ENCODE results near the gene PLPPR5.

Gene PLPPR5

DNA sequence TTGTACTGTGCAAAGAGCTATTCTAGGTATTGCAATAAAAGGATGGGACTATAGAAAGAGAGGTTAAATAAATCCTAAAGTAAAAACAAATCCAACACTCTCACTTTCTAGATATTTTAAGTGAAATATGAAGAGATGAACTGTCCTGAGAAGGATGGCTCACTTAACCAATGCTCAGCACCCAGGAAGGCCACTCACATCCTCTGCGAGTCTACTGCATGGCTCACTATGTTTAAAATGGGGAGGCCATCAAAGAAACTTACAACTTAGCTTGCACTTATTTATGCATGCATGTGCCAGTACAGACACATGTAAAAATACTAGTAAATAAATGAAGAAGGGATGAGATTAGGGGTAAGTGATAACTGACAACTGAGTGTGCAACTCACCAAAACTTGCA lies 37.5 kb downstream of the PLPPR5 start:
- DNase-seq, result no peak

DNA sequence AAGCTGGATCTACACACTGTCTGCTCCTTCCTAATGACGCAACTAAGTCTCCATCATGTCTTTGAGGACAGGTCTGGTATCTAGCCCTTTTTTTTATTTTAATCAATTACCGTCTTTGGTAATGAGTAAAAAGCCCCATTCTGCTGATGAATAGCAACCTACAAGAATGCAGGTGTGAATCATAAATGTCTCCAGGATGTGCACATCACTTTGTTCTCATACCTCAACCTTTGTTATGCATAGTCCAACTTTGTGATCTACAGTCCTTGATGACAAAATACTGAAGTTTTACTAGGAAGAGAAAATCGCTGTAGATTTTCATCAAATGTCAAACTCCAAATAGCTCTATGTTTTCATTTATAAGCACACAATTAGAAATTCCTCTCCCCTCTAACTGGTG lies 39.3 kb downstream of the PLPPR5 start:
- no peak for DNase-seq

DNA sequence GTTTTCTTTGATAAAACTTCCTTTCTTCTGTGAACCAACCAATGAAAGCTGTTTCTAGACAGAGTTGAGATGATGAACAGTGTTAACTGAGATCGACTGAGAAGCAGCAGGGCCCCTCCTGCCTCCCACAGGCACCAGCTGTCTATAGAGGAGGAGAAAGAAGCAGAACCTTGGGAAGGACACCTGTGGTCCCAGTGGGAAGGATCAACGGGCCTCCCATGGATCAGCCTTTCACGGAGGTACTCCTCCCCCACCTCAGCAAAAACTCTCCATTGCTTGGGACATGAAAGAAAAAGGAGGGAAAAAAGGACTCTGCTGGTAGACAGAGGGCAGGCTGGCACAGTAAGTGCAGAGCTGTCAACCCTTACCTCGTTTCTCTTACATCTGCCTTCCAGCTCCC lies 40.5 kb downstream of the PLPPR5 start:
- DNase-seq, result no peak

DNA sequence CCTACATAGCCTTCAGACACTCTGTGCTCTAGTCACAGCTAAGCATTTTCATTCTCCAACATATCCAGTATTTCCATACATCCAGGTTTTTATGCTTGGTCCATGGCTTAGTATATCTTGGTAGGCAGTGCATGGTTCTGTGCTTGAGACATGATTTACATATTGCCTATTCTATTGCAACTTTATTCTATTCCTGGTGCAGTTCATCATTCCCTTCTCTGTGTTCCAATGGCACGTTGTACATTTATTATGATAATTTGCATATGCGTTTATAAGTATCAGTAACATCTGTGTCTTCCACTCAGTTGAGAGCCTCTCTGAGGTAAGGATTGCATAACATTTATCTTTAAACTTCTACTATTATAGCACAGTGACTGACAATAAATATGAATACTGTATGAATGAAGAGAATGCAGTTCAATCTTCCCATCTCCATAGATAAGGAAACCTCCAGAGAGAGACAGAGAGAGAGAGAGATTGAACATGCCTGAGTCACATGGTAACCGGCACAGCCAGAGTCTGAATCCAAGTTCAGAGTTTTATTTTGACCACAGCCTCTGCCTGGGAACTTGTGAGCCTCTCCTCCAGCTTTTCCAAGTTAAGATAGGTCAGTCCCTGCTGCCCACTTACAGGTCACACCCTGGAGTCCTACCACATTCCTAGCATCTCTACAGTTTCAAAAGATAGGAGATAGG lies 41.5 kb downstream of the PLPPR5 start:
- DNase-seq, result no peak

DNA sequence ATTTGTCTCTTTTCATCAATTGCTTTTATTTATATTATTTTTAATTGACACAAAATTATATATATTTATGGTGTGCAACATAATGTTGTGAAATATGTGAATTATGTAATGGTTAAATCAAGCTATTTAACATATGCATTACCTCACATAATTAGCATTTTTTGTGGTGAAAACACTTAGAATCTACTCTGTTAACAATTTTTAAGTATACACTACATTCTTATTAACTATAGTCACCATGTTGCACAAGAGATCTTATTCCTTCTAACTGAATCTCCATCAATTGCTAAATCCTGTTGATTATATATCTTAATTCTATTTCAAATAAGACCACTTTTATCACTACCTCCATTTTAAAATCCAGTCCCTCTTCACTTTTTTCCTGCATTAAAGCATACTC lies 42.5 kb downstream of the PLPPR5 start:
- DNase-seq, result no peak

DNA sequence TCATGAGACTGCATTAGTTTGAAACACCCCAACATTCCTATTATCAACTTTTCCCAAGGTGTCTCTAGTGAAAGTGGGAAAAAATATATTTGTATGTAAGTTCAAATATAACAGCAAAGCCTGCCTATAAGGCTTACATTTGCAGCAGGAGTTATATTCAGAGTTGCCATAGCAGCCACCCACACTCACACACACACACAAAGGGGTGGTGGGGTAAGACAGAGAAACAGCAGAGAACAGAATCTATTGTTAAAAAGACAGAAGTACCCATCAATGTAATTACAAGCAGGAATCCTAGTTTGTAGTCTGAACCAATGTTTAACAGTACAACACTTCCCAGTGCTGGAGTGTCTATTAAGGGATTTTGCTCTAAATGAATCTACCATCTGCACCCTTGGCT lies 55.0 kb downstream of the PLPPR5 start:
- DNase-seq, result no peak

DNA sequence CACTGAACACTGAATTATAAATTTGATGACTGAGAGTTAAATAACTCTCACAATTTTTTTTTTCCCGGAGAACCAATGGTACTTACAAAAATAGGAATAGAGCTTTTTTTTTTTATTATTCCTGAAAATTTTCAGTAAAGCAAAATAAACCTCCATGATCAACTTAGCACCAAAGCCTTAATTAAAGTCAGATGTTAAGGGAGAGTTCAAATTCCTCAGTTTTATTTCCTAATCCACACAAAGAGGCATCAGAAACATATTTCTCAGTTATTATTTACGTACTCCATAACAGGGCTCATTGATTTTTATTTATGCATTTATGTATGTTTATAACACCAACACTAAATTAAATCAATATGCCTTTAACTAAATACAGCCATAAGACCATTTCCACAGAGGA lies 55.5 kb downstream of the PLPPR5 start:
- no peak for DNase-seq

DNA sequence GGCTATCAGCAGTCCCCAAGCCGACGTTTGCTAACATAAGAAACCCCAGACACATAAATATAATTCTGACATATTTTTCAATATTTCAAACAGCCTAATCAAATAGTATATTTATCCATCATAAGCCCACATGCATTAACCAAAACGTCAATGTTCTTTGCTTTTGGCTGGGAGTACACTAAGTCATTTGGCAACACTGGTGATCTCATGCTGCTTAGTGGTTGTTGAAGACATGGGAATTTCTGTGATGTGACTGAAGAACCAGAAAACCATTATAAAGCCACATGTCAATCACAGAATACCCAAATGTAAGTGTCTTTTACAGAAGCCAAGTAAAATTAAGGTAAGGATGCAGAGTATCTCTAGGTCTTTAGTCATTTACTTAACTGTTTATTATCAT lies 57.6 kb downstream of the PLPPR5 start:
- DNase-seq, result no peak

DNA sequence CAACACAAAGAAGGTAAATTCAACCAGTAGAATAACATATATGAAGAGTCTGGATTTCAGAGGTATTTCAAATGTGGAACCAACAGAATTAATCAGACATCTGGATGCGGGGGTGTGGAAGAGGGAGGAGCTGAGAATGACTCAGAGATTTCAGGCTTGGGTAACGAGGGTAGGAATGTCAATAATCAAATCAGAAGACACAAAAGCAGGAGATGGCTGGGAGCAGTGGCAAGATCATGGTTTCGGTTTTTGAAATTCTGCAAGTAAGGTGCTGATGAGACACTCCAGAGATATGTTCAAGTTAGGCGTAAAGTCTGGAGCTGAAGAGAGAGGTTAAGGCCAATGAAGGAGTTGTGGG lies 64.0 kb downstream of the PLPPR5 start:
- no peak for DNase-seq

DNA sequence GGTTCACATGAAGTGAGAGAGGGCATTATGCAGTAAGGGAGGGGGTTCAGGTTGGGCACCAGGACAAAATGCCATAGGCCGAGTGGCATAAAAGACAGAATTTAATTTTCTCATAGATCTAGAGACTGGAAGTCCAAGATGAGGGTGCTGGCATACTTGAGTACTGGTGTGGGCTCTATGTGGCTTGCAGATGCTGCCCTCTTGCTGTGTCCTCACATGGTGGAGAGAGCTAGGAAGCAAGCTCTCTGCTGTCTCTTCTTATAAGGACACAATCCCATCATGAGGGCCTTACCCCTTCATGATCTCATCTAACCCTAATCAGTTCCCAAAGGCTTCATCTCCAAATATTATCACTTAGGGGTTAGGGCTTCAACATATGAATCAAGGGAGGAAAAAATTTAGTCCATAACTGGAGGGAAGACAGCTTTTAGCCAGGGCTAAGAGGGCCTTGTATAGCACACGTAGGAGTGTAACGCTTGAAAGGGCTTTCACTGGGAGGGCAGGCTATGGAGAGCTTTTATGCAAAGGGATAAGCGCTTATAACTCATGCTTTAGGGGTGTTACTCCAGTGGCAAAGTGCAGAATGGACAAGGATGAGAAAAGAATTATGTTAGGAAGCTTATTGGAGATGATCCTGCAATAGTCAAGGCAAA lies 64.5 kb downstream of the PLPPR5 start:
- DNase-seq, result no peak

DNA sequence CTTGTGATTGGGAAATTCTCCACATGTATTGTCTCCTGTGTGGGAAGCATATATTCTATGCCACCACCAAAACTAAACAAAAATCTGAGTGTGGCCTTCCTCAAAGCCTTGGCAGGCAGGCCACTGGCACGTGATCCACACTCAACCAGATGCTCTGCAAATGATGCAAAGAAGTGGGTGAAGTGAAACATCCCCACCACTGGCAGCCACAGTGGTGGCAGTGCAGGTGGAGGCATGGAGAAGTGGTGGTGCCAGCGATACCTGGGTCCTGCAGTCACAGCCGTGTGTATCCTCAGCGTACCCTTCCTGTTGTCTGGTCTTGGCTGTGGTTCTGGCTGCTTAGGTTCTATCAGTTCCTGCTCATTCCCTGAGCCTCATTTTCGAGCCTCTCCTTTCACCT lies 65.2 kb downstream of the PLPPR5 start:
- no peak for DNase-seq

DNA sequence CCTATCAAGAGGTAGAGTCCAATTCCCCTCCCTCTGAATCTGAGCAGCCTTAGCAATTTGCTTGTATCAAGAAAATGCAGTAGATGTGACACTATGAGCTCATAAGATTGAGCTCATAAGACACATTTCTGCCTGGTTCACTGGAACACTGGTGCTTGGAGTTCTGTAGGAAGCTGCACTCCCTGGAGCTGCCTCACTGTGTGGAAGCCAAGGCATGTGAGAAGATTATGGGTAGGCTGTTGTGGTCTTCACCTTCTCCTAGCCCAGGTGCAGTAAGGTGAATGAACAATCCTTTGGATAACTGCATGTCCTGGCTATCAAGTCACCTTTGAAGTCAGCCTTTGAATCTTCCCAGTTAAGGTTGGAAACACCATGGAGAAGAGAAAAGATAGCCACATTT lies 67.3 kb downstream of the PLPPR5 start:
- DNase-seq, result no peak

DNA sequence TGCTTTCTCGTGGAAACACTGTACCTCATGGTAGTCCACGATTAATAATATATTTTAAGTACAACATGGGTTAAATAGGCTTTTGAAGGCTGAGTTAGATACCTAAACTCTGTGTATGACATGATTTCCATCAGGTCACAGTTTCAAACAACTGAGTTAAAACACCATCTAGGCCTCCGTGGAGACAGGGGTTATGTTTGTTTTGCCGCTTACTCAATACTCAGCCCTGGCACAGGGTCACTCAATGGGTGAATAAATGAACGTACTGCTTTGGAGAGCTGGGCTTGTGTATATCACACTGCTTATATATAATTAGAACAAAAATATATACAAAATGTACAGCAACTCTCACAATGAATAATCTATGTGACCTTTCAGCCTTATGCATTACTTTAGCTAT lies 72.5 kb downstream of the PLPPR5 start:
- DNase-seq, result no peak

DNA sequence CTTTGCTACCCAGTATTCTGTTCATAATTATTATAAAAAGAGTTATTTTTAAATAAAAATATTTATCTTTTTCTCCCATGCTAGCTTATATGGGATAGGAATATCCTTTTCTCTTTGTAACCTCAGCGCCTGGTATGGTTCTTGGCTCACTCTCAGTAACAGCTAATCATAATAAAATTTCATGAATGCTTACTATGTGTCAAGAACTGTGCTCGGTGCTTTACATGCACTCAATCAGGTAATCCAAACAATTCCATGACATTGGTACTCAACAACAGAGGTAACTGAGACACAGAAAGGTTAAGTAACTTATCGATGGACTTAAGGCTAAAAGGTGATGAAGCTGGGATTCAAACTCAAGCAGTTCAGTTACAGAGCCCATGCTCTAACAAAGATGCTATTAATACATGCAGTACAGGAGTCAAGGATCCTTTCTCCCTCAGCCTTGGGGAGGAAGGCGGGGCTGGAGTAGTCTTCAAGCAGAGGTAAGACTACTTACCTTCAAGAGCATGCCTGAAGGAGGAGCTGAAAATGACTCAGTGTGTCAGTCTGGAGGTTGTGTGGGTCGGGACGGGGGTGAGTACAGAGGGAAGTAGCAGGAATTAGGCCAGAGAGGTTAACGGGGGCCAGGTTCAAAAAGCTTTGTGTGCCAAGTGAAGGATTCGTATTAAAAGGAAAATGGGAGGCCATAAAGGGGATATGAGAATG lies 73.4 kb downstream of the PLPPR5 start:
- no peak for DNase-seq

DNA sequence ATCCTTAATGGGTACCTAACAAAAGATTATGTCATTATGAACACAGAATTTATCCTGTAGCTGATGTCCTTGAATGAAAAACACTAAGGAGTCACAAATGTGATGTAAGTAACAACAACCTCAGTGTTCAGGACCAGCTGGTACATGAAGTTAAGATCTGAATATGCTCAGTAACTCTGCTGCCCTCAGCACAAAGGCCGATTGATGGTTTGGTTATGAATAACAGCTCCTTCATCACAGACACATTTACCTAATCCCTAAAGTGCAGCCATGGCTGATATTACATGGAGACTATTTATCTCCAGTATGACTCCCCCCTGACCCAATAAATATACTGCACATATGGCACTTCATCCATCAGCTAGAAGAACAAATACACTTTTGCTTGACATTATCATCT lies 75.2 kb downstream of the PLPPR5 start:
- DNase-seq, result no peak

DNA sequence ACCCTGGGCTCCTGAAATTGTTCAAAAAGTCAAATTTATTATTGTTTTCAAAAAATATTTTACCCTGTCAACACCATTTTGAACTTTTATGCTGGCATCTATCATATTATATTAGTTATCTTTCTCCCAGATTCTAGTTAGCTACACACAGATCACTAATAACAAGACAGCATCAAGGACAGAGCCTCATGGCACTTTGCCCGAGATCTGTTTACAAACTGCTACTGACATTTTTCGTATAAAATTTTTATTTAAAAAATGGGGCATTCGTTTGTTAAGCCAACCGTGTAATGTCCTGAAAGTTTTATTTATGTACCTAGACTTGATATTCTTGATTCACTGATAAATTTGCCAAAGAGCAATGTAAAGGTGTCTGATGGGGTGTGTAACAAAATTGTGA lies 78.1 kb downstream of the PLPPR5 start:
- DNase-seq, result no peak

DNA sequence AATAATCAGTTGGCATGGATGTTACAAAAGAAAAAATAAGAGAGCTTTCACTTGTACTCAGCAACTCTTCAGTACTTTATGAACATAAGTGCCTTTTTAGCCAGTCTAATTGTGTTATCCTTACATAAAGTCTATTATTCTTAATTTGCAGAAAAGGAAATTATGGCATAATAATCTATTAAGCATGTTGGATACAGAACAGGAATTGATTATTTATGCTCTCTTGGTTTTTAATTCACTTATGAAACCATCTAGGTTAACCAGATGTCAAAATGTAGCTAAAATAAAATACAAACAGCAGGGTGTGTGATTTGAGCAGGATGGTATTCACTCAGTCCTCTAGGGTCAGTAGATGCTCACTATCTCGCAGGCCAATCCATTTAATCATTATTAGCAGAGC lies 79.7 kb downstream of the PLPPR5 start:
- DNase-seq, result no peak

DNA sequence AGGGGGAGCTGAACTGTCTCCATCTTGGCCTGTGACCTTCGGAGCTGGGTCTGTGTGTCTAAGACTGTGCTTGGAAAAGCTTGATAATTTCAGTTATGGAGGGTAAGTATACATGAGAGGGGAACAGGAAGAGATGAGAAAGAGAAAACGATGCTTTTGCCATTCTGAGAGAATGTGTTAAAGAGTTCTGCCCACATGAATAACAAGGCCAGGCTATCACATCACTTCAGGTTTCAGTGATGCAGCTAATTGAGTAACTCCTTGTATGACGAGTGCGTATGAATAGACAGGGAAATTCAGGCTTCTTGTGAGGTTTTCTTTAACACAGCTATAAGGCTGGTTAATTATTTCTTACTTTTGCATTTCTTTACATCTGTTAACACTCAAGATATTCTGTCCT lies 81.0 kb downstream of the PLPPR5 start:
- DNase-seq, result no peak

DNA sequence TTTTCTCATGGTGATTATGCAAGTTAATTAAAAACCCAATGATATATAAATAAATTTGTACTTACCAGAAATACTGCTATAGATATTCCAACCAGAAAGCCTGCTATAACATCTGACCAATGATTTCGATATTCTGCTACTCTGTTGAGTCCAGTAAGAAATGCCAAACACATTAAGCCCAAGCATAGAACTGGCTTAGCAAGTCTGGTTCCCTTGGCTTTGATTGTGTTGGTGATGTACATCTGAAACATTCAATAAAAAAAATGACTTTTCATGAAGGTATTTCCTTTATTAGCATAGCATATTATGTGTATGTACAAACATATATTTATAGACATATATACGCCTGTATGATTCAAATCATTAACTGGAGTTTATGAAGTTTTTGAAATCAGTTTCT lies 82.8 kb downstream of the PLPPR5 start:
- no peak for DNase-seq

DNA sequence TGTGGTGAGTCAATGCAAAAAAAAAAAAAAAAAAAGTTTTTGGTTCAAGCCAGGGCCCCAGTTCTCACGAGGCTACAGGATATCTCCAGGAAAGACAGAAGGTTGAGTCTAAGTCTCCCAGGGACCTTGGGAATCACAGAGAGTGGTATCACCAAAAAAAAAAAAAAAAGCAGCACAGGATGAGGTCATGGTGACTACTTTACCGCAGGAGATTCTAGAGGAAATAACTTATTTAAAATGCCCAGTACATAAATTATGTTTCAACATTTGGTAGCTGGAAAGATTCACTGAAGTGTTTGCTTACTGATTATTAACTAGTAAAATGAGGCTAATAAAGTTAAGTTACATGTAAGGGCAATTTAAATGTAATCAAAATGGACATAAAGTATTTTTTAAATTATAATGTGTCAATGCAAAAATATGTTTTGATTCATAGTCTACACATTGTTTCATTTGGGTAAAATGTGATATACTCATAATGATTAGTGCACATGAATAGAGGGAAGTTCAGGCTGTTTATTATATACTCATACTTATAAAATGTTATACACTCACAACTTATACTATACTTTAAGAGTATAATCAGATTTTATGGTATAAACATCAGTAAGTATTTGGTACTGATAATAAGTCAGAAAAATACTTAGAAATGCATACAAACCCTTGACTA lies 84.1 kb downstream of the PLPPR5 start:
- no peak for DNase-seq

DNA sequence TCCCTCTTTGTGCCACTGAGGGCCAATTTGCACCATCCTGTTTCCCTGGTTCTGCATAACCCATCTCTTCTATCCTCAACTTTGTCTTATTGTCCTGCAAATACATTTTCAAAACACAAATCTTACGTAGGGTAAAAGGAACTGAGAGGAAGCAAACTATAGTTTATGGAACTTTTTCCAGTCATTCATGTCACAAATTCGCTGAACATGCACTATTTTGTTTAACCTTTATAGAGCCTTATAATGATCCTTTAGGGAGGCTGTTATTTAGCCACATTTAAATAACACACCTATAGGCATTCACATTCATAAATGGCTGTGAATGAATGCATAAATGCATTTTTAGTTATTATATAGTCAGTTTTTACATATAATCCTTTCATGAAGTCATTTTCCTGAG lies 85.0 kb downstream of the PLPPR5 start:
- no peak for DNase-seq

DNA sequence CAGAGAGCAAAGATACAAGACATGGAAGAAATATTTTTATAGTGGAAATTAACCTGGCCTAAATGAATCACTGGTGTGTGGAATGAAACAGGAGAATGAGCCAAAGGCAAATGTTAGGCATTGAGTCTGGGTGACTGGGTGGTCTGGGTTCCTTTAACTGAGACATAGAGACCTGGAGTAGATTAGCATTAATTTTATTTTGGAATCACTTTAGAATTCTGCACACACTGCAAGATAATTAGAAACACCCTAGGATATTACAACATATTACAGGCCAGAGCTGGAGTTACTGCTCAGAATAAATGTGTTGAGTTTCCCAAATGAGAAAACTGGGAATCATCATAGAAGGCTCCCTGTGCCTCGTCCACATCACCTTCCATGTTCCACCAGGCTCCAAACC lies 85.5 kb downstream of the PLPPR5 start:
- DNase-seq, result no peak

DNA sequence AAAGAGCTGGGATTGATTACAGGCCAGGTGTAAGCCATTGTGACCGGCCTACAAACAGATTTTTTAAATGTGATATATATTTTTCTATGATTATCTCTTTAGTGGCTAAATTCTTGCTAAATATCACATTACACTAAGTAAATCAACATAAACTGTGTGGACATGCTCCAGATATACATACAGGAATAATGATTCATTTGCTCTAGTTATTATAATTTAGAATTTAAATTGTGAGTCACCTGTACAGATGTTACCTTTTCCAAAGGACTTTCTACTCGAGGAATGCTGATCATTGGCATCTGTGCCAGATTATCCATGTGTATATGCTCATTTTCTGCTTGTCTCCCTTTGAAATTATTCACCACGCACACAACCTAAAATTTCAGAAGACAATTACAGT lies 90.1 kb downstream of the PLPPR5 start:
- no peak for DNase-seq

DNA sequence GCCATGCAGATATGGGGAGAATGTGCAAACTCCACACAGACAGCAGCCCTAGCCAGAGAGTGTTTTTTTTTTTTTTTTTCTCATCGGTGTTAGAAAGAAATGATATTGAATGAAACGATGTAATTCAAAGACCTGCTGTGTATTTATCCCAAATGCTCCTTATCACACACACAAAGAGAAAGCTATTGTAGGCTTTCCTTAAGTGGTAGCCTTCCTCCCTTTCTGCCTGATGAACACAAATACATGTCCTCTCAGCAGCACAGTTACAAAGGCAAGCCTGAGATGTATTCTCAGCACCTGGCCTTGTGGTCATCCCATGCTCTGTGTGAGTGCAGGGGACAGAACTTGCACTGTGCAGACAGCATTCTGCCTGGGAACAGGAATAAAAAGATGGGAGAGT lies 93.8 kb downstream of the PLPPR5 start:
- DNase-seq, result no peak
